Measurements from ENCODE around the gene GALNT12. TPM values are rescaled to one million over a fixed set of nuclear protein-coding genes. Genes with fewer than 3 reads are reported as not detected.

The GALNT12 gene
- total and polyA plus RNA-seq, 4 donors: 0.16 to 1.4 (median 0.25) TPM; not detected in 1

DNA sequence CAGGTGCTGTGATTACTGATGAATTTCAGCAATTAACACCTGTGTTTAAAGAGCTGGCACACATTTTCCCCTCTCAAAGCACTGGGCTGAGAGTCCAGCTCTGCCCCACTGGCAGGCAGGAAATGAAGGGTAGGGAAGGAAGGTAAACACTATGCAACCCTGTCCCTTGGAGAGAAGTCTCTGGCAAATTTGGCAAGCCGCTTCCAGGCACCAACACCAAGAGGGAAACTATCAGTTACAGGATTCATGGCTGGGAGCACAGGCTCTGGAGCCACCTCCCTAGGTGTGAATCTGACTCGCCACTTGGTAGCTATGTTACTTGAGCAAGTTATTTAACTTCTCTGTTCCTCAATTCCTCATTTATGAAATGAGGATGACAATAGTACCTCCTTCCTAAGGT is 14.4 kb upstream of the GALNT12 start (continued):
- TF ChIP-seq, protein P1, sequence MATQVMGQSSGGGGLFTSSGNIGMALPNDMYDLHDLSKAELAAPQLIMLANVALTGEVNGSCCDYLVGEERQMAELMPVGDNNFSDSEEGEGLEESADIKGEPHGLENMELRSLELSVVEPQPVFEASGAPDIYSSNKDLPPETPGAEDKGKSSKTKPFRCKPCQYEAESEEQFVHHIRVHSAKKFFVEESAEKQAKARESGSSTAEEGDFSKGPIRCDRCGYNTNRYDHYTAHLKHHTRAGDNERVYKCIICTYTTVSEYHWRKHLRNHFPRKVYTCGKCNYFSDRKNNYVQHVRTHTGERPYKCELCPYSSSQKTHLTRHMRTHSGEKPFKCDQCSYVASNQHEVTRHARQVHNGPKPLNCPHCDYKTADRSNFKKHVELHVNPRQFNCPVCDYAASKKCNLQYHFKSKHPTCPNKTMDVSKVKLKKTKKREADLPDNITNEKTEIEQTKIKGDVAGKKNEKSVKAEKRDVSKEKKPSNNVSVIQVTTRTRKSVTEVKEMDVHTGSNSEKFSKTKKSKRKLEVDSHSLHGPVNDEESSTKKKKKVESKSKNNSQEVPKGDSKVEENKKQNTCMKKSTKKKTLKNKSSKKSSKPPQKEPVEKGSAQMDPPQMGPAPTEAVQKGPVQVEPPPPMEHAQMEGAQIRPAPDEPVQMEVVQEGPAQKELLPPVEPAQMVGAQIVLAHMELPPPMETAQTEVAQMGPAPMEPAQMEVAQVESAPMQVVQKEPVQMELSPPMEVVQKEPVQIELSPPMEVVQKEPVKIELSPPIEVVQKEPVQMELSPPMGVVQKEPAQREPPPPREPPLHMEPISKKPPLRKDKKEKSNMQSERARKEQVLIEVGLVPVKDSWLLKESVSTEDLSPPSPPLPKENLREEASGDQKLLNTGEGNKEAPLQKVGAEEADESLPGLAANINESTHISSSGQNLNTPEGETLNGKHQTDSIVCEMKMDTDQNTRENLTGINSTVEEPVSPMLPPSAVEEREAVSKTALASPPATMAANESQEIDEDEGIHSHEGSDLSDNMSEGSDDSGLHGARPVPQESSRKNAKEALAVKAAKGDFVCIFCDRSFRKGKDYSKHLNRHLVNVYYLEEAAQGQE (IDR thresholded peaks at IDR 0.05): no peak
- TF ChIP-seq, protein P2, sequence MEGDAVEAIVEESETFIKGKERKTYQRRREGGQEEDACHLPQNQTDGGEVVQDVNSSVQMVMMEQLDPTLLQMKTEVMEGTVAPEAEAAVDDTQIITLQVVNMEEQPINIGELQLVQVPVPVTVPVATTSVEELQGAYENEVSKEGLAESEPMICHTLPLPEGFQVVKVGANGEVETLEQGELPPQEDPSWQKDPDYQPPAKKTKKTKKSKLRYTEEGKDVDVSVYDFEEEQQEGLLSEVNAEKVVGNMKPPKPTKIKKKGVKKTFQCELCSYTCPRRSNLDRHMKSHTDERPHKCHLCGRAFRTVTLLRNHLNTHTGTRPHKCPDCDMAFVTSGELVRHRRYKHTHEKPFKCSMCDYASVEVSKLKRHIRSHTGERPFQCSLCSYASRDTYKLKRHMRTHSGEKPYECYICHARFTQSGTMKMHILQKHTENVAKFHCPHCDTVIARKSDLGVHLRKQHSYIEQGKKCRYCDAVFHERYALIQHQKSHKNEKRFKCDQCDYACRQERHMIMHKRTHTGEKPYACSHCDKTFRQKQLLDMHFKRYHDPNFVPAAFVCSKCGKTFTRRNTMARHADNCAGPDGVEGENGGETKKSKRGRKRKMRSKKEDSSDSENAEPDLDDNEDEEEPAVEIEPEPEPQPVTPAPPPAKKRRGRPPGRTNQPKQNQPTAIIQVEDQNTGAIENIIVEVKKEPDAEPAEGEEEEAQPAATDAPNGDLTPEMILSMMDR (IDR thresholded peaks at IDR 0.05; ENCODE audit: low read depth, low read length, missing input control): no peak

DNA sequence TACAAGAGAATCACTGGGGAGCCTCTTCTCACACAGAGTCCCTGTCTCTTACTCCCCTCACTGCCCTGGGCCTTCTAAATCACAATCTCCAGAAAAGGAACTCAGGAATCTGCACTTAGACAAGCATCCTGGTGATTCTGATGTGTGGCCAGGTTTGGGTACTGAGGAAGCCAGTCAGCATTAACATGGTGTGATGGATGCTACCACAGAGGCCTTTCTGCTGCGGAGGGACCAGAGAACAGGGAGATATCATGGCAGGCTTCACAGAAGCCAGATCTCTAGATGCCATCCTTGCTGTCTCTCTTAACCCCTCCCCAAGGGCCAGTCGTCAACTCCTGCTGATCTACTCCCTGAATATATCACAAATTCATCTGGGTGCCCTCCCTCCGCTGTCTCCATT is 12.7 kb upstream of the GALNT12 start:
- H3K4me3 ChIP-seq (ENCODE audit: low read depth in 1 of 3, low read length in 3 of 3): no peak overlapping the region
- peaks cover 0 to 12% (median 3%) of the 10 kb centered on the region in 4 donors for H3K4me1 ChIP-seq (ENCODE audit: control insufficient read depth in 4 of 4, insufficient read depth in 4 of 4, low read length in 3 of 4)
- no peaks in the 10 kb centered on the region for H3K27me3 ChIP-seq (ENCODE audit: control insufficient read depth in 4 of 4, insufficient read depth in 4 of 4, low read length in 3 of 4)
- peaks cover 0 to 2% (median 0%) of the 10 kb centered on the region in 4 donors for H3K9me3 ChIP-seq (ENCODE audit: control insufficient read depth in 4 of 4, low read length in 3 of 4)
- H3K27ac ChIP-seq (ENCODE audit: low read depth in 1 of 2, low read length in 2 of 2): no peak overlapping the region
- H3K36me3 ChIP-seq (ENCODE audit: control insufficient read depth in 4 of 4, insufficient read depth in 3 of 4, low read depth in 1 of 4, low read length in 3 of 4): no peaks in the 10 kb centered on the region
- no peak for DNase-seq (ENCODE audit: low spot score)
- no peak overlapping the region for H3K9ac ChIP-seq (ENCODE audit: low read depth in 1 of 2, low read length in 2 of 2)
- WGBS: 95% methylated on average over 3 of the region's 3 CpGs
- TF ChIP-seq GABPA (IDR thresholded peaks at IDR 0.05 in 1 of 2, conservative IDR thresholded peaks at IDR 0.05 in 1 of 2): no peak
- TF ChIP-seq NR2F2 (IDR thresholded peaks at IDR 0.05): no peak
- TF ChIP-seq RAD21 (IDR thresholded peaks at IDR 0.05): no peak
- TF ChIP-seq TAF1 (conservative IDR thresholded peaks at IDR 0.05): no peak
- TF ChIP-seq, protein P3, sequence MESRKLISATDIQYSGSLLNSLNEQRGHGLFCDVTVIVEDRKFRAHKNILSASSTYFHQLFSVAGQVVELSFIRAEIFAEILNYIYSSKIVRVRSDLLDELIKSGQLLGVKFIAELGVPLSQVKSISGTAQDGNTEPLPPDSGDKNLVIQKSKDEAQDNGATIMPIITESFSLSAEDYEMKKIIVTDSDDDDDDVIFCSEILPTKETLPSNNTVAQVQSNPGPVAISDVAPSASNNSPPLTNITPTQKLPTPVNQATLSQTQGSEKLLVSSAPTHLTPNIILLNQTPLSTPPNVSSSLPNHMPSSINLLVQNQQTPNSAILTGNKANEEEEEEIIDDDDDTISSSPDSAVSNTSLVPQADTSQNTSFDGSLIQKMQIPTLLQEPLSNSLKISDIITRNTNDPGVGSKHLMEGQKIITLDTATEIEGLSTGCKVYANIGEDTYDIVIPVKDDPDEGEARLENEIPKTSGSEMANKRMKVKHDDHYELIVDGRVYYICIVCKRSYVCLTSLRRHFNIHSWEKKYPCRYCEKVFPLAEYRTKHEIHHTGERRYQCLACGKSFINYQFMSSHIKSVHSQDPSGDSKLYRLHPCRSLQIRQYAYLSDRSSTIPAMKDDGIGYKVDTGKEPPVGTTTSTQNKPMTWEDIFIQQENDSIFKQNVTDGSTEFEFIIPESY (IDR thresholded peaks at IDR 0.05): no peak

DNA sequence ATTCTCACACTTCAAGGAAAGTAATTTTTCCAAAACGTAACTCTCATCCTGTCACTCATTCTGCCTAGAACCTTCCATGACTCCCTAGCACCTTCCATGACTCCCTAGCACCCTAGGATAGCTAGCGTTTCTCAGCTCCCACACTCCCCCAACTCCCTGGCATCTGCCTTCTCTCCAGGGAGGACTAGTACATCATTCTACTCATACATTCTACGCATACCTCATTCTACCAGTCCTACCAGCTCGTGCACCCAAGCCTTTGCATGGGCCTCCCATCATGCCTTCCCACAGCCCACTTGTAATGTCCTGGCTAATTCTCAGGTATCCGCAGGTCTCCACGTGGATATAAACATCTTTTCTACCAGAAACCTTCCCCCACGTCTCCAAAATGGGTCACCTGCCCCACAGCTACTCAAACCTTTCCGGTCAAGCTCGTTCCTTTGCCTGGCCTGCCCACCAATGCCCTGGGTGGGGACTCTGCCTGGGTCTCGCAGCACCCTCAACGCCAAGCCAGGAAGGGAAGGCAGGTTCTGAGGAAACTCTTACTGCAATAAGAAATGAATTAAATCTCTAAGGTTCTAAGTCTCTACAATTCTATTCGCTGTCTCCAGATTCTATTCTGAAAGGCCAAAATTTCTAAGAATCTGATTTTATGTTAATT is 12.0 kb upstream of the GALNT12 start:
- Histone ChIP-seq H3K4me1 (ENCODE audit: control insufficient read depth in 4 of 4, insufficient read depth in 4 of 4, low read length in 3 of 4) (peaks cover 0 to 12% (median 3%) of the 10 kb centered on the region in 4 donors), H3K4me3 (ENCODE audit: low read depth in 1 of 3, low read length in 3 of 3) (peak overlapping the region in 2 of 3 donors; percentile 68 to 82), H3K9me3 (ENCODE audit: control insufficient read depth in 4 of 4, low read length in 3 of 4) (peaks cover 0 to 2% (median 0%) of the 10 kb centered on the region in 4 donors), H3K36me3 (ENCODE audit: control insufficient read depth in 4 of 4, insufficient read depth in 3 of 4, low read depth in 1 of 4, low read length in 3 of 4) (no peaks in the 10 kb centered on the region), H3K27me3 (ENCODE audit: control insufficient read depth in 4 of 4, insufficient read depth in 4 of 4, low read length in 3 of 4) (no peaks in the 10 kb centered on the region), H3K27ac (ENCODE audit: low read depth in 1 of 2, low read length in 2 of 2) (no peak overlapping the region), H3K9ac (ENCODE audit: low read depth in 1 of 2, low read length in 2 of 2) (peak overlapping the region in 1 of 2 donors; percentile 9)
- 81% methylated on average over 12 of the region's 12 CpGs for WGBS
- DNase-seq (ENCODE audit: low spot score): no peak
- no peak for TF ChIP-seq NR2F2 (IDR thresholded peaks at IDR 0.05)
- no peak for TF ChIP-seq RAD21 (IDR thresholded peaks at IDR 0.05)
- TF ChIP-seq, protein P3 (IDR thresholded peaks at IDR 0.05): no peak
- no peak for TF ChIP-seq TAF1 (conservative IDR thresholded peaks at IDR 0.05)
- TF ChIP-seq, protein P1 (IDR thresholded peaks at IDR 0.05): no peak
- TF ChIP-seq SP1 (IDR thresholded peaks at IDR 0.05): no peak
- TF ChIP-seq, protein P4, sequence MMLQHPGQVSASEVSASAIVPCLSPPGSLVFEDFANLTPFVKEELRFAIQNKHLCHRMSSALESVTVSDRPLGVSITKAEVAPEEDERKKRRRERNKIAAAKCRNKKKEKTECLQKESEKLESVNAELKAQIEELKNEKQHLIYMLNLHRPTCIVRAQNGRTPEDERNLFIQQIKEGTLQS (IDR thresholded peaks at IDR 0.05): no peak
- TF ChIP-seq, protein P5, sequence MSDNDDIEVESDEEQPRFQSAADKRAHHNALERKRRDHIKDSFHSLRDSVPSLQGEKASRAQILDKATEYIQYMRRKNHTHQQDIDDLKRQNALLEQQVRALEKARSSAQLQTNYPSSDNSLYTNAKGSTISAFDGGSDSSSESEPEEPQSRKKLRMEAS (IDR thresholded peaks at IDR 0.05): no peak
- no peak for TF ChIP-seq HNF4A (conservative IDR thresholded peaks at IDR 0.05)
- no peak for TF ChIP-seq EGR1 (IDR thresholded peaks at IDR 0.05; ENCODE audit: low read depth in 2 of 2)
- TF ChIP-seq FOXA1 (IDR thresholded peaks at IDR 0.05): no peak
- TF ChIP-seq RXRA (IDR thresholded peaks at IDR 0.05): no peak
